Mucosa of stomach (tissue), 1 donor: Measurements from ENCODE around the gene RPS6KB1.
"Not testable (repeated sequence)": the region's sequence is repeated elsewhere in the genome, so short reads cannot be mapped to it uniquely, and the experiment has no call there.

Experiments used
- H3K27me3 ChIP-seq: one replicate; pipeline ENCODE4 v1.7.0; 2013; ENCODE audit warnings: mild to moderate bottlenecking, low read length; ENCODE audit not compliant: control insufficient read depth, insufficient read depth
- H3K36me3 ChIP-seq: one replicate; pipeline ENCODE4 v1.7.0; 2013; ENCODE audit warnings: low read length; ENCODE audit not compliant: control insufficient read depth, insufficient read depth
- H3K4me1 ChIP-seq: one replicate; pipeline ENCODE4 v1.7.0; 2013; ENCODE audit warnings: mild to moderate bottlenecking, low read length; ENCODE audit not compliant: control insufficient read depth, insufficient read depth
- H3K4me3 ChIP-seq: one replicate; pipeline ENCODE4 v1.7.0; 2013; ENCODE audit warnings: low read length
- H3K9ac ChIP-seq: one replicate; pipeline ENCODE4 v1.7.0; 2013; ENCODE audit warnings: mild to moderate bottlenecking, low read length, moderate library complexity
- H3K9me3 ChIP-seq: one replicate; pipeline ENCODE4 v1.7.0; 2013; ENCODE audit warnings: mild to moderate bottlenecking, low read length, moderate library complexity; ENCODE audit not compliant: control insufficient read depth
- donor health status: Pancreatic carcinoma.

The RPS6KB1 gene

DNA sequence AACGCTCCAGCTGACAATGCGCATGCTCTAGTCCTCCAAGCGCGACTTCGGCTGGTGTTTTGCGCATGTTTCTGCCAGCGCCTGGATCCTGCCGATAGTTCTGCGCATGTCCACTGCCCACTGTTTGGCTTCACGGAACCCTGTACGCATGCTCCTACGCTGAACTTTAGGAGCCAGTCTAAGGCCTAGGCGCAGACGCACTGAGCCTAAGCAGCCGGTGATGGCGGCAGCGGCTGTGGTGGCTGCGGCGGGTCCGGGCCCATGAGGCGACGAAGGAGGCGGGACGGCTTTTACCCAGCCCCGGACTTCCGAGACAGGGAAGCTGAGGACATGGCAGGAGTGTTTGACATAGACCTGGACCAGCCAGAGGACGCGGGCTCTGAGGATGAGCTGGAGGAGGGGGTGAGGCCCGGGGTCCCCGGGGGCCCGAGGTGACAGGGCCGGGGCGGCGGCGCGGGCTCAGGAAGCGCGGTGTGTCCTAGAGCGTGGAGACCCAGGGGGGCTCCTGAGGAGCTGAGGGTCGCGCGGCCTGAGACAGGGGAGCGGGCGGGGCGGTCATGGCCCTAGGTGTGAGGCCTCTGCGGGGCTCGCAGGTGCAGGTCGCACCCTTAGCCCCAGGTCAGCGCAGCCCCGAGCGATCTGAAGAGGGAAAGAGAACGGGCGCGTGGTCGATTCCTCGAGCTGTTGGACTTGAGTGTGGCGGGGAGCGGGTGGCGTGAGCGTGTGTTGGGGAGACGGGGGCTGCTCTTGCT, at the start of gene RPS6KB1, which contains the start of gene TUBD1:
TSS of gene RPS6KB1 (plus strand) at position 198 of the 752 bp plus-strand sequence. CDS start at position 262, 64 bp downstream.
TSS of gene TUBD1 (minus strand) at position 20 of the 752 bp plus-strand sequence. CDS start 1,941 bp downstream, outside the sequence.
- Histone ChIP-seq H3K27me3 (no peaks in the 10 kb centered on the region), H3K4me3 (peak within 1 kb of the TSS; percentile 69), H3K9me3 (no peaks in the 10 kb centered on the region), H3K4me1 (peaks cover 4% of the 10 kb centered on the region), H3K9ac (peak within 1 kb of the TSS; percentile 95), H3K36me3 (no peaks in the 10 kb centered on the region)

DNA sequence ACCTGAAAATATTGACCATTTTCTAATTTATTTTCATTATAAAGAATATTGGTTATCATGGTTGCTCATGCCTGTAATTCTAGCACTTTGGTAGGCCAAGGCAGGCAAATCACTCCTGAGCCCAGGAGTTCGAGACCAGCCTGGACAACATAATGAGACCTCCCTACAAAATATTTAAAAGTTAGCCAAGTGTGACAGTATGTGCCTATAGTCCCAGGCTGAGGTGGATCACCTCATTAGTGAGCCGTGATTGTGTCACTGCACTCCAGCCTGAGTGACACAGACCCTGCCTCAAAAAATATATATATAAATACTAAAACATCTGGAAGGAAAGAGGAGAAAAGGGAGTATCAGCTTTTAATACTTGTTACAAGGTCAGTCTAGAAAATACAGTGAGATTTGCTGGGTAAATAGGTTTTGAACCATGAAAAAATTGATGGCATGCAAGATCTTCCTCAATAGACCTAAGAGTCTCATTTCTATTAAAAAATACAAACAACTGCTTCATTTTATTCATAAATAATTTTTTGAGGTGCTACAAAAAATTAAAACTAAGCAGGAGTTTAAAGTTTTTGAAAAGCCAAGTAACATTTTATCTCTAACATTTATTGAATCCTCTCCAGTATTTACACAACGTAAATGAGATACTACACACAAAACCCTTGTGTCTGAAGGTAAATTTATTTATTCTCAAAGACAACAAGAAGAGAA, 47.9 kb upstream of the RPS6KB1 start:
- Histone ChIP-seq H3K9ac (peak overlapping the region; percentile 34), H3K9me3 (no peaks in the 10 kb centered on the region), H3K27me3 (no peaks in the 10 kb centered on the region), H3K4me1 (peaks cover 54% of the 10 kb centered on the region), H3K36me3 (peaks cover 14% of the 10 kb centered on the region), H3K4me3 (no peak overlapping the region)

DNA sequence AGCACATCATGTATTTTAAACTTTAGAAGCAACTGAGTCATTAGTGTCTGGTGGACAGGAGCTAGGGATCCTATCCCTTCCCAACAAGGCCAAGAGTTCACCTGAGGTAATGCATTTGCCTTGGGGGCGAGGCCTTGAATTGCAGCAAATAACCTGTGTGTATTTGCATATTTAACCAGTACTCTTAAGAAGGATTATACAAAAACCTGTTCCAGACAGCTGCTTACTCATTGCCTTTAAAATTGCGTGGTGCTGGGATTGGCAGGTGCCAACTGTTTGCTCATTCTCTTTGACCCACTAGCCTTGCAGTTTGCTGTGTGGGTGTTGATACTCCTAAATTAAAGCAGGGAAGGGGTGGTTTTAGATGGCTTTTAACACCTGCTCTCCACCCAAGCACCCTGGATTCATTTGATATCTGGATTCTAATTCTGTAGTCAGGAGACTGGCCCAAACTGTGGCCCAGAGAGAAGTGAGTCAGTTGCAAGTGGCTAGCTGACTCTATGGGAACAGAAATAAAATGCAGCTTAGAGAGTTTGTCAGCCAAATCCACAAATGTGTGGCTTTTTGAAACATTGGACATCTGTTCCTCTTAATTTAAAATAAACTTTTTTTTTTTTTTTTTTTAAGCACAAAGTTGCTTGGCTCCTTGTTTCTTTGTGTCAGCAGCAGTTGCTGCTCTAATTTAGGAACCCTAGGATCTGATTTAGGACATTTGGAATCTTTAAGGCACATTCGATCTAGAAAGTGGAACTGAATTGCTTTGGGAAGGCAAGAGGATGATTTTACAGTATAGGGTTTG, 47.1 kb upstream of the RPS6KB1 start:
- H3K4me1 ChIP-seq, result peaks cover 60% of the 10 kb centered on the region
- no peaks in the 10 kb centered on the region for H3K27me3 ChIP-seq
- no peaks in the 10 kb centered on the region for H3K9me3 ChIP-seq
- H3K36me3 ChIP-seq, result peaks cover 6% of the 10 kb centered on the region
- H3K4me3 ChIP-seq, result no peak overlapping the region
- peak overlapping the region; percentile 69 for H3K9ac ChIP-seq

DNA sequence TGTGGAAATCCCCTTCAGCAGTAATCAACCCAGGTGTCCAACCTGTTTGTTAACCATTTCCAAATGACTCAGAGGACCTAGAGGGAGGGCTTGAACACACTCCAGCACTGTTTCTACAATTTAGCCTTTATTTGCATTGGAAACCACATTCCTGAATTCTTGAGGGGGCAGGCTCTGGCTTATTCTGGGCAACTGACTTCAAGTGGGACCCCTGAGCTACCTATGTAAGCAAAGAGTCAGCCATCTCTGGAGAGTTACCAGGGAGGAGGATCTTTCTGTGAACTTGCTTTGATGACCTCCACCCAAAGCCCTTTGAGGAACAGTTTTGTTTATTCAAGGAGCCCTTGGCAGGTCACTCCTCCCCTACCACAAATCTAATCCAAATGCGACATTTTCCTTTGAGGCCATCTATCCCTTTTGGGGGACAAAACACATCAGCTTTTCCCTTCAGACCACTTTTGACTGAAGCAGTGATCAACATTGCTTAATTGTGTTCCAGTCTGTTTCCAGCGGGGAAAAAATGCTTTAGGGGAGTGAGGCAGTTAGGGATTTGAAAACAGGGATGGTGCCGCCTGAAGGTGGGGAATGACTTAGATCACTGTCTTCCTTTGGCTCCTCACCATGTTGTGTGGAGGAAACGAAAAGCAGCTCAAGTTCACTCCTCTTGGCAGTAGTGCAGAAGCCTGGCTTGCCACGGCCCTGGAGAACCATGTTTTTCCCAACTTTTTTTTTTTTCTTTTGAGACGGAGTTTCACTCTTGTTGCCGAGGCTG, 46.3 kb upstream of the RPS6KB1 start:
- Histone ChIP-seq H3K36me3 (no peaks in the 10 kb centered on the region), H3K9ac (peak overlapping the region; percentile 69), H3K27me3 (no peaks in the 10 kb centered on the region), H3K9me3 (no peaks in the 10 kb centered on the region), H3K4me1 (peaks cover 68% of the 10 kb centered on the region), H3K4me3 (no peak overlapping the region)

DNA sequence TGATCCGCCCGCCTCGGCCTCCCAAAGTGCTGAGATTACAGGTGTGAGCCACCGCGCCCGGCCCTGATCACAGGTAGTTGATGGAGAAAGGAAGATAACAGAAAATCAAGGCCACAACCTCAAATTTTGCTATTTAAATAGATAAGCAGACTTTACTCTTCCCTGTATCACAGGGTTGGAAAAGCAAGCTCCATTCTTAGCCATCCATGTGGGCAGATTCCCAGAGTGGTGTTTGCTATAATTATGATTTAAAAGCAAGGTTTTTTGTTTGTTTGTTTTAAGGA, 44.6 kb upstream of the RPS6KB1 start:
- H3K27me3 ChIP-seq, result no peaks in the 10 kb centered on the region
- peaks cover 83% of the 10 kb centered on the region for H3K4me1 ChIP-seq
- H3K36me3 ChIP-seq, result no peaks in the 10 kb centered on the region
- peak overlapping the region; percentile 72 for H3K9ac ChIP-seq
- no peak overlapping the region for H3K4me3 ChIP-seq
- no peaks in the 10 kb centered on the region for H3K9me3 ChIP-seq

DNA sequence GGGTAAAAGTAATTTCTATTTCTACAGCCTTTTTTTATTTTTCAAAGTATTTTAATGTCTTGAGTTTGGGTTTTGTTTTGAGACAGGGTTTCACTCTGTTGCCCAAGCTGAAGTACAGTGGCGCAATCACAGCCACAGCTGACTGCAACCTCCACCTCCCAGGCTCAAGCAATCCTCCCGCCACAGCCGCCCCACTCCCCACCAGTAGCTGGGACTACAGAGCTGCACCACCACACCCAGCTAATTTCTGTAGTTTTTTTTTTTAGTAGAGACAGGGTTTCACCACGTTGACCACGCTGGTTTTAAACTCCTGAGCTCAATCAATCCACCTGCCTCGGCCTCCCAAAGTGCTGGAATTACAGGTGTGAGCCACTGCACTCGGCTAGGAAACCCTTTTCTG, 44.1 kb upstream of the RPS6KB1 start:
- Histone ChIP-seq H3K36me3 (no peaks in the 10 kb centered on the region), H3K4me3 (no peak overlapping the region), H3K9ac (peak overlapping the region; percentile 72), H3K9me3 (no peaks in the 10 kb centered on the region), H3K4me1 (peaks cover 88% of the 10 kb centered on the region), H3K27me3 (no peaks in the 10 kb centered on the region)

DNA sequence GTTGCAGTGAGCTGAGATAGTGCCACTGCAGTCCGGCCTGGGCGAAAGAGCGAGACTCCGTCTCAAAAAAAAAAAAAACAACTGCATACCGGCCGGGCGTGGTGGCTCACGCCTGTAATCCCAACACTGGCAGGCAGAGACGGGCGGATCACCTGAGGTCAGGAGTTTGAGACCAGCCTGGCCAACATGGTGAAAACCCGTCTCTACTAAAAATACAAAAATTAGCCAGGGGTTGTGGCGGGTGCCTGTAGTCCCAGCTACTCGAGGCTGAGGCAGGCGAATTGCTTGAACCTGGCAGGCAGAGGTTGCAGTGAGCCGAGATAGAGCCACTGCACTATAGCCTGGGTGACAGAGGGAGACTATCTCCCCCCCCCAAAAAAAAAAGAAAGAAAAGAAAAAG, 42.6 kb upstream of the RPS6KB1 start:
- H3K27me3 ChIP-seq, H3K9ac ChIP-seq, H3K4me3 ChIP-seq, H3K36me3 ChIP-seq, H3K9me3 ChIP-seq: not testable (repeated sequence)
- H3K4me1 ChIP-seq, result peaks cover 92% of the 10 kb centered on the region

DNA sequence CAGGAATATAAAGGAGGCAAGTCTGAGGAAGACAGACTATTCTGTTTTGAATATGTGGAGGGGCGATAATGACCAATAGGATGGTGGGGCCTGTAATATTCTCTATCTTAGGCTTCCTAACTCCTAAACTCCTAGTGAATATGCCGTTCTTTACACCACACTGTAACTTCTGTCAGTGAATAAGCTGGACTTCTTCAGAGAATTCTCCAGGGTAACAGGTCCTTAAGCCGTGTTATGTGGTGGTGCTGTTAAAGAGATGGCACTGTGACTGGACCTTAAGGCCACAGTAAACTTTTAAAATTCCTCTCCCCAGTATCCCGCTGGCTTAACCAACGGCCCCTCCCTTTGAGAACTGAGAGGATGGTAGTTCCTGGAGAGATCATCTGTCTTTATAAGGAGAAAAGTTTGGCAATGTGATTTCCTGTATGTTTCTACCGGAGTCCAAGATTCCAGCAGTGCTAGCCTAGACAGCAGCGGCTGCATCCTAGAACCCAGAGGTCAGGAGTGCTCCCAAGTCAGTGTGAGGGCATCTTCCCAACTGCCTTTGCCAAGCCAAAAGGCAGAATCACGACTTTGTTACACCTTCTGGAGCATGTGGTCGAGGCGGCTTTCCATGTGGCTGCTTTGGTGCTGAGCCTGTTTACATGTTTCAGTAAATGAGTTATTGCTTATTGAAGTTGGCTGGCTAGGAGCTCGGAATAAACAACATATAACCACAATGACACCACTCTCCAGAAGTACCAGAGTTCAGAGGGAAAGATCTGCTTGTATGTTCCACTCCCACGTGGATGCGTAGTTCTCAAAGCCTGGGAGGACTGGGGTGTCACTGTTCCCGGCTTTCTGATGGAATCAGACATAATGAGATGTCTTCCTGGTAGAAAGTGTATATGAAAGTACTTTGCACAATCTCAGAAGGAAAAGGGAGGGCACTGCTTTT, 41.2 kb upstream of the RPS6KB1 start:
- peak overlapping the region; percentile 23 for H3K9ac ChIP-seq
- no peak overlapping the region for H3K4me3 ChIP-seq
- no peaks in the 10 kb centered on the region for H3K27me3 ChIP-seq
- peaks cover 84% of the 10 kb centered on the region for H3K4me1 ChIP-seq
- H3K9me3 ChIP-seq, result no peaks in the 10 kb centered on the region
- H3K36me3 ChIP-seq, result no peaks in the 10 kb centered on the region

DNA sequence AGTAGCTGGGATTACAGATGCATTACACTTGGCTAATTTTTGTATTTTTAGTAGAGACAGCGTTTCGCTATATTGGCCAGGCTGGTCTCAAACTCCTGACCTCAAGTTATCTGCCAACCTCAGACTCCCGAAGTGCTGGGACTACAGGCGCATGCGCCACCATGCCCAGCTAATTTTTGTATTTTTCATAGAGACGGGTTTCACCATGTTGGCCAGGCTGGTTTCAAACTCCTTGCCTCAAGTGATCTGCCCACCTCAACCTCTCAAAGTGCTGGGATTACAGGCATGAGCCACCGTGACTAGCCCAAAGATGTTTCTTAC, 40.1 kb upstream of the RPS6KB1 start:
- H3K27me3 ChIP-seq, H3K36me3 ChIP-seq, H3K9me3 ChIP-seq, H3K9ac ChIP-seq, H3K4me3 ChIP-seq: not testable (repeated sequence)
- H3K4me1 ChIP-seq, result peaks cover 81% of the 10 kb centered on the region

DNA sequence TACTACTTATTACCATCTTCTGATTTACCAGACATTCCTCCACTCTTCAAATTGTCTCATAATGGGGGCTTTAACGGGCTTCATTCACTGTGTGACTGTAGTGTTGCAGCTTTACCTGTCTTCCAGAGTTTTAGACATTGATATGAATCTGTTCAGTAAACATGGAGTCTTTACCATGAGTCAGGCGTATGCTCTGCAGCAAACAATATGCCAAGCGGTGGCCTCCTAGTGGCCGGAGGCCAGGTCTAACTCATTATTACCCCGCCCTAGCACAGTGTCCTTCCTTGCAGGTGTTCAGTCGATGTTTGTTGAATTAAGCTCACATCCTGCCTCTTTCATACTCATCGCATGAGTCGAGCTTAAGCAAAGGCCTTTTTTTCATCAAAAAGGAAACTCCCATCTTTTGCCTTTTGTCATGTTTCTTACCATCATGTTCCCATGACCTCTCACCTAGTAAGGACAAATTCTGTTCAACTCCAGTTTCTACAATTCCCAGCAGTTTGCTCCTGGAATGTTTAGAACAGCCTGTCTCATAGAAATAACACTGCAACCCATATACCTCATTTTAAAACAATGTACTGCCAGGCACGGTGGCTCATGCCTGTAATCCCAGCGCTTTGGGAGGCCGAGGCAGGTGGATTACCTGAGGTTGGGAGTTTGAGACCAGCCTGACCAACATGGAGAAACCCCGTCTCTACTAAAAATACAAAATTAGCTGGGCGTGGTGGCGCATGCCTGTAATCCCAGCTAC, 39.6 kb upstream of the RPS6KB1 start:
- H3K4me1 ChIP-seq, result peaks cover 82% of the 10 kb centered on the region
- no peak overlapping the region for H3K4me3 ChIP-seq

More for the DNA sequence above, 39.6 kb upstream of the RPS6KB1 start:
- Histone ChIP-seq H3K9ac (no peak overlapping the region), H3K27me3 (no peaks in the 10 kb centered on the region), H3K36me3 (no peaks in the 10 kb centered on the region), H3K9me3 (no peaks in the 10 kb centered on the region)
